ENCODE measurements around the gene ANKRD1. TPM values are rescaled to one million over a fixed set of nuclear protein-coding genes. Genes with fewer than 3 reads are reported as not detected.
A peak's percentile ranks its signal among the peaks of the same experiment; 100 is the strongest.

The ANKRD1 gene
- total RNA-seq, 1 donor from 2014 or later = not detected

GRCh38 chr10:90879062-90879461 lies 41.8 kb downstream of the ANKRD1 start:
- TF ChIP-seq CTCF (IDR thresholded peaks at IDR 0.05; ENCODE audit: partially characterized antibody, unreplicated experiment) = no peak
- Mint-ChIP-seq H3K9me3 (ENCODE audit: unreplicated experiment) (no peaks in the 10 kb centered on the region), H3K27me3 (ENCODE audit: unreplicated experiment) (no peaks in the 10 kb centered on the region), H3K27ac (ENCODE audit: unreplicated experiment) (no peak overlapping the region), H3K36me3 (ENCODE audit: unreplicated experiment) (no peaks in the 10 kb centered on the region), H3K4me1 (ENCODE audit: low read depth, unreplicated experiment) (no peaks in the 10 kb centered on the region), H3K4me3 (ENCODE audit: unreplicated experiment) (no peak overlapping the region)
- no peak for DNase-seq

- peaks cover 10% of the 10 kb centered on the region for H3K4me1 Mint-ChIP-seq (ENCODE audit: low read depth, unreplicated experiment)
- H3K27me3 Mint-ChIP-seq (ENCODE audit: unreplicated experiment) = peaks cover 2% of the 10 kb centered on the region
- no peak for TF ChIP-seq CTCF (IDR thresholded peaks at IDR 0.05; ENCODE audit: partially characterized antibody, unreplicated experiment)
Observed at GRCh38 chr10:90872648-90873020, 48.3 kb downstream of the ANKRD1 start.

DNA sequence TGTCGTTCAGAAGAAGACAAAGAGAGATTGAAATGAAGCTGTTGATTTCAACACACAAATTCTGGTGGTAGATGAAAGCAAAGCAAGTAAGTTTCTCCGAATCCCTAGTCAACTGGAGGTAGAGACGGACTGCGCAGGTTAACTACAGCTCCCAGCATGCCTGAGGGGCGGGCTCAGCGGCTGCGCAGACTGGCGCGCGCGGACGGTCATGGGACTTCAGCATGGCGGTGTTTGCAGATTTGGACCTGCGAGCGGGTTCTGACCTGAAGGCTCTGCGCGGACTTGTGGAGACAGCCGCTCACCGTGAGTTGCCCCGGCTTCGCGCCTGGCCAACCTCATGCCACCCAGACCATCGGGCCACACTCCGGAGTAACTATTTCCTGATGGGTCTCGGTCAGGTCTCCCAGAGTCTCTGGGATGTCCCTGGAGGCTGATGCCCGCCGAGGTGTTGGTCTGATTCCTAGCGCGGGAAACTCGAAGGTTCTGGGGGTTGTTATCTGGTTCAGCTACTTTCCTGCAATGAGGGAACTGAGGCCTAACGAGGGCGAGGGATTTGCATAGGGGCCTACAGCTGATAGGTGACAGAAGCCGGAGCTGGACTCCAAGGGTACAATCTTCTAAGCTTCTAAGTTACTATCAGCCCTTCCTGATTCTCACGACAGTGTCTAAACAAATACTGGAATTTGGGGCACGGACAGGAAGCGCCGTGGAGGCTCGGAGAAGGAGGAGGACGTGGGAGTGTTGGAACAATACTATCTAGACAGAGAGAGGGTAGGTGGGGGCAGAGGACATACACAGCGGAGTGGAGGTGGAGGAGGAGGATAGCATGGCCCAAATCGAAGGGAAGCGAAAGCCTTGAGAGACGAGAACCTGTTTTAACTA lies 48.9 kb downstream of the ANKRD1 start, which contains the start of gene RPP30:
Gene RPP30 (plus strand): TSS at position 209 of the 882 bp plus-strand sequence. CDS start 13 bp downstream, at position 222.
- peak; percentile 16 for TF ChIP-seq CTCF (IDR thresholded peaks at IDR 0.05; ENCODE audit: partially characterized antibody, unreplicated experiment)
- H3K9me3 Mint-ChIP-seq (ENCODE audit: unreplicated experiment) = peaks cover 3% of the 10 kb centered on the region
- peaks cover 2% of the 10 kb centered on the region for H3K27me3 Mint-ChIP-seq (ENCODE audit: unreplicated experiment)
- DNase-seq = peak; percentile 88
- H3K27ac Mint-ChIP-seq (ENCODE audit: unreplicated experiment) = peak within 1 kb of the TSS; percentile 89
- H3K4me3 Mint-ChIP-seq (ENCODE audit: unreplicated experiment) = peak within 1 kb of the TSS; percentile 99
- H3K4me1 Mint-ChIP-seq (ENCODE audit: low read depth, unreplicated experiment) = peaks cover 10% of the 10 kb centered on the region
- no peaks in the 10 kb centered on the region for H3K36me3 Mint-ChIP-seq (ENCODE audit: unreplicated experiment)

More at GRCh38 chr10:90872648-90873020, 48.3 kb downstream of the ANKRD1 start:
- Mint-ChIP-seq H3K27ac (ENCODE audit: unreplicated experiment) (peak overlapping the region; percentile 89), H3K36me3 (ENCODE audit: unreplicated experiment) (no peaks in the 10 kb centered on the region), H3K4me3 (ENCODE audit: unreplicated experiment) (peak overlapping the region; percentile 99), H3K9me3 (ENCODE audit: unreplicated experiment) (peaks cover 3% of the 10 kb centered on the region)
- DNase-seq = no peak

DNA sequence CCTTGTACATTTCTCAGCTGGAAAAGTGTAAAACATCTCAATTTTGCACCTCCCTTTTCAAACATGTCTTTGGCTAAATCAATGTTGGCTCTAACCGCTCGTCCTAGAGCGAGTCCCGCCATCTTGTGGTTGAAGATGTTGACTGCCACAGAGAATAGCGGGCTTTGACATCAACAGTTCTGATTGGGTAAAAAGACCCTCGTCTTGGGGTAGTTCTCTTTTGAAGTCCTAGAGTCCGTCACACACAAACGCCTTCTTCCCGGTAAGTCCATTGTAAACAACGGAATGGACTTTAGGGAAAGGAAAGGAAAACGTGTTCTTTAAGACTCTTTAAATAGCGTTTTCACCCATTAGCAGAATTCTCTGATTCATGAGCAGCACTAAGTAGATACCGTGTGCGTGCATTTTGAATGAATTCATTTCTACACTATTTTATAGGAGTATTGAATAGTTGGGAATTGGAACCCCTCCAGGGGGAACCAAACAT lies 49.6 kb downstream of the ANKRD1 start:
- Mint-ChIP-seq H3K36me3 (ENCODE audit: unreplicated experiment) (no peaks in the 10 kb centered on the region), H3K4me1 (ENCODE audit: low read depth, unreplicated experiment) (peaks cover 10% of the 10 kb centered on the region), H3K27me3 (ENCODE audit: unreplicated experiment) (peaks cover 2% of the 10 kb centered on the region), H3K27ac (ENCODE audit: unreplicated experiment) (no peak overlapping the region), H3K9me3 (ENCODE audit: unreplicated experiment) (peaks cover 3% of the 10 kb centered on the region), H3K4me3 (ENCODE audit: unreplicated experiment) (peak overlapping the region; percentile 99)
- peak; percentile 61 for DNase-seq
- TF ChIP-seq CTCF (IDR thresholded peaks at IDR 0.05; ENCODE audit: partially characterized antibody, unreplicated experiment) = peak; percentile 61

Measured in glutamatergic neuron (in vitro differentiated cells).